Left lung (tissue), 10 donors: ENCODE data around the gene TCF7L1. TPM values are rescaled to one million over a fixed set of nuclear protein-coding genes. Genes with fewer than 3 reads are reported as not detected.

Source experiments
- ATAC-seq: fragments of 200-7000 bp; cut with Tn5 transposase; one replicate; pipeline ENCODE4 v1.9.1; 2020; ENCODE audit warnings: moderate library complexity
- DNase-seq, 4 donors: peaks; one replicate each; pipeline ENCODE4 v3.0.0-alpha.2; 2013 to 2020
- H3K27ac ChIP-seq, 2 donors: fragments of 200-600 bp; sonication (generic) in 1 of 2; one replicate each; pipeline versions ENCODE4 v1.5.0 to v1.8.0; 2020 to 2021
- H3K27me3 ChIP-seq, 2 donors: fragments of 200-600 bp; sonication (generic) in 1 of 2; one replicate each; pipeline versions ENCODE4 v1.5.0 to v1.8.0; 2020 to 2021
- H3K36me3 ChIP-seq, 2 donors: fragments of 200-600 bp; sonication (generic) in 1 of 2; one replicate each; pipeline versions ENCODE4 v1.5.0 to v1.8.0; 2020 to 2021
- H3K4me1 ChIP-seq, 2 donors: fragments of 200-600 bp; one replicate each; pipeline ENCODE4 v1.8.0; 2021
- H3K4me3 ChIP-seq, 2 donors: fragments of 200-600 bp; sonication (generic) in 1 of 2; one replicate each; pipeline versions ENCODE4 v1.5.0 to v1.8.0; 2020 to 2021; ENCODE audit warnings: mild to moderate bottlenecking in 1 of 2
- H3K9me3 ChIP-seq, 2 donors: fragments of 200-600 bp; sonication (generic) in 1 of 2; one replicate each; pipeline versions ENCODE4 v1.5.0 to v1.8.0; 2020 to 2021
- intact Hi-C, 2 donors: fragments of 100-400 bp; cut with DNase I; formaldehyde crosslinking; loops; one replicate each; pipeline versions ENCODE4 v1.11.2 to v1.14.2; 2022
- polyA plus RNA-seq, 6 donors: library from polyadenylated mRNA; unstranded; fragments of 120-200 nt; gene quantifications; one replicate each; pipeline ENCODE4 v1.2.1, GENCODE V29; 2013; ENCODE audit not compliant: insufficient read length in 6 of 6
- total RNA-seq, 2 donors: library from RNA; stranded (reverse); fragmentation: NEBNext Ultra II Directional; extraction: Animal tissue kit (Norgen Biotek cat#: 25700); gene quantifications; one replicate each; pipeline ENCODE4 v1.2.1, GENCODE V29; 2021
- TF ChIP-seq, protein P1 (sequence below), 2 donors: fragments of 200-600 bp; sonication (generic) in 1 of 2; IDR thresholded peaks; one replicate each; pipeline versions ENCODE4 v1.5.0 to v1.8.0; 2021; ENCODE audit warnings: antibody characterized with exemption in 2 of 2
- donor health status: DM: no; HTN: yes; CAD: no.
- donor health status: DM: no; HTN: no; CAD: no.

Gene TCF7L1
- total and polyA plus RNA-seq, 8 donors = 16.4 to 63.9 (median 57.5) TPM

DNA sequence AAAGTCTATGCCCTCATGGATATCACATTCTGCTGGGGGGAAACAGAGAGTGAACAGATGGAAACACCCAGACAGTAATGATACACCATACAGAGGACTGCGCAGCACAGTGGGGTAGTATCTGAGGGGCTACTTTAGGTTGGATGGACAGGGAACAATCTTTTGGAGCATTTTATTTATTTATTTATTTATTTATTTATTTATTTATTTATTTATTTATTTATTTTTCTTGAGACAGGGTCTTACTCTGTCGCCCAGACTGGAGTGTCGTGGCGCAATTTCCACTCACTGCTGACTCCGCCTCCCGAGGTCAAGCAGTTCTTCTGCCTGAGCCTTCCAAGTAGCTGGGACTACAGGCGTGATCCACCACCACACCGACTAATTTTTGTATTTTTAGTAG, 105.4 kb downstream of the TCF7L1 start:
- DNase-seq = no peak
- H3K27ac ChIP-seq = no peak overlapping the region
- intact Hi-C loops = no loop called here
- H3K4me1 ChIP-seq = peaks cover 5 to 7% of the 10 kb centered on the region in 2 donors
- TF ChIP-seq, protein P1, sequence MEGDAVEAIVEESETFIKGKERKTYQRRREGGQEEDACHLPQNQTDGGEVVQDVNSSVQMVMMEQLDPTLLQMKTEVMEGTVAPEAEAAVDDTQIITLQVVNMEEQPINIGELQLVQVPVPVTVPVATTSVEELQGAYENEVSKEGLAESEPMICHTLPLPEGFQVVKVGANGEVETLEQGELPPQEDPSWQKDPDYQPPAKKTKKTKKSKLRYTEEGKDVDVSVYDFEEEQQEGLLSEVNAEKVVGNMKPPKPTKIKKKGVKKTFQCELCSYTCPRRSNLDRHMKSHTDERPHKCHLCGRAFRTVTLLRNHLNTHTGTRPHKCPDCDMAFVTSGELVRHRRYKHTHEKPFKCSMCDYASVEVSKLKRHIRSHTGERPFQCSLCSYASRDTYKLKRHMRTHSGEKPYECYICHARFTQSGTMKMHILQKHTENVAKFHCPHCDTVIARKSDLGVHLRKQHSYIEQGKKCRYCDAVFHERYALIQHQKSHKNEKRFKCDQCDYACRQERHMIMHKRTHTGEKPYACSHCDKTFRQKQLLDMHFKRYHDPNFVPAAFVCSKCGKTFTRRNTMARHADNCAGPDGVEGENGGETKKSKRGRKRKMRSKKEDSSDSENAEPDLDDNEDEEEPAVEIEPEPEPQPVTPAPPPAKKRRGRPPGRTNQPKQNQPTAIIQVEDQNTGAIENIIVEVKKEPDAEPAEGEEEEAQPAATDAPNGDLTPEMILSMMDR (IDR thresholded peaks at IDR 0.05) = no peak
- H3K4me3 ChIP-seq = no peak overlapping the region
- no peaks in the 10 kb centered on the region for H3K27me3 ChIP-seq
- ATAC-seq = no peak
- no peaks in the 10 kb centered on the region for H3K36me3 ChIP-seq
- H3K9me3 ChIP-seq = no peaks in the 10 kb centered on the region

- H3K4me1 ChIP-seq = peaks cover 5 to 12% of the 10 kb centered on the region in 2 donors
- H3K9me3 ChIP-seq = no peaks in the 10 kb centered on the region
- intact Hi-C loops = no loop called here
- DNase-seq = no peak
- no peak for ATAC-seq
- TF ChIP-seq, protein P1 (IDR thresholded peaks at IDR 0.05) = no peak
- no peak overlapping the region for H3K4me3 ChIP-seq
- H3K27ac ChIP-seq = no peak overlapping the region
- H3K36me3 ChIP-seq = no peaks in the 10 kb centered on the region
- H3K27me3 ChIP-seq = no peaks in the 10 kb centered on the region
These were observed 105.9 kb downstream of the TCF7L1 start for GRCh38 chr2:85239102-85239501.

GRCh38 chr2:85240055-85240454, 106.9 kb downstream of the TCF7L1 start:
- Histone ChIP-seq H3K27me3 (no peaks in the 10 kb centered on the region), H3K36me3 (no peaks in the 10 kb centered on the region), H3K9me3 (no peaks in the 10 kb centered on the region), H3K4me1 (peaks cover 5 to 13% of the 10 kb centered on the region in 2 donors), H3K27ac (no peak overlapping the region), H3K4me3 (no peak overlapping the region)
- DNase-seq (no peak), ATAC-seq (no peak)
- TF ChIP-seq, protein P1 (IDR thresholded peaks at IDR 0.05) = no peak
- intact Hi-C loops = no loop called here

DNA sequence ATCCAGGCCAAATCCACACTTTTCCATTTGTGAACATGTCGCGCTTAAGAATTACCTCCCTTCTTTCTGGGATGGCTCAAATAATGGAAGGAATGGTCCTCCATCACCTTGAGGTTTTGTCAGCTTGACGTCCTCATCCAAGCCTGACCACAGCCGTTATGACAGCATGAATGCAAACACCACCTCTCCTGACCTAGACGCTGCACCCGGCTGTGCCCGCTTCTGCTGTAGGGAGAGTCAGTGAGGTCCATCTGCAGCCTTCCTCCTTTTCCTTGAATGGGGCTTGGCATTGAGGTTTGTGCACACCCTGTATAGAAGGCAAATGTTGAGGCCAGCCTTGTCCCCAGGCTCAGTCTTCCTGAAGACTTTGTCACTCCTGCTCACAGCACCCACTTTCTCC, 109.1 kb downstream of the TCF7L1 start:
- H3K9me3 ChIP-seq = no peaks in the 10 kb centered on the region
- DNase-seq = no peak
- intact Hi-C loops = no loop called here
- peaks cover 5 to 17% of the 10 kb centered on the region in 2 donors for H3K4me1 ChIP-seq
- TF ChIP-seq, protein P1 (IDR thresholded peaks at IDR 0.05) = no peak
- H3K27ac ChIP-seq = no peak overlapping the region
- no peaks in the 10 kb centered on the region for H3K36me3 ChIP-seq
- no peak overlapping the region for H3K4me3 ChIP-seq
- no peaks in the 10 kb centered on the region for H3K27me3 ChIP-seq
- no peak for ATAC-seq

GRCh38 chr2:85243101-85244072, 110.2 kb downstream of the TCF7L1 start:
- no peak overlapping the region for H3K4me3 ChIP-seq
- no peak overlapping the region for H3K27ac ChIP-seq
- peak in 1 of 4 donors; percentile 54 for DNase-seq
- peaks cover 8 to 23% of the 10 kb centered on the region in 2 donors for H3K4me1 ChIP-seq
- no peaks in the 10 kb centered on the region for H3K27me3 ChIP-seq
- intact Hi-C loops = no loop called here
- ATAC-seq = peak; percentile 84
- TF ChIP-seq, protein P1 (IDR thresholded peaks at IDR 0.05) = peak; percentile 20 to 59
- no peaks in the 10 kb centered on the region for H3K9me3 ChIP-seq
- H3K36me3 ChIP-seq = no peaks in the 10 kb centered on the region
